ENCODE results near the gene XAGE1B.
A peak's percentile ranks its signal among the peaks of the same experiment; 100 is the strongest.
"Not testable (repeated sequence)": the region's sequence is repeated elsewhere in the genome, so short reads cannot be mapped to it uniquely, and the experiment has no call there.

Gene XAGE1B

GRCh38 chrX:52516987-52517325, at the start of gene XAGE1B:
TSS of gene XAGE1B (minus strand) at chrX:52517063. CDS start at chrX:52515527, 1,536 bp downstream.
- DNase-seq = not testable (repeated sequence)

DNA sequence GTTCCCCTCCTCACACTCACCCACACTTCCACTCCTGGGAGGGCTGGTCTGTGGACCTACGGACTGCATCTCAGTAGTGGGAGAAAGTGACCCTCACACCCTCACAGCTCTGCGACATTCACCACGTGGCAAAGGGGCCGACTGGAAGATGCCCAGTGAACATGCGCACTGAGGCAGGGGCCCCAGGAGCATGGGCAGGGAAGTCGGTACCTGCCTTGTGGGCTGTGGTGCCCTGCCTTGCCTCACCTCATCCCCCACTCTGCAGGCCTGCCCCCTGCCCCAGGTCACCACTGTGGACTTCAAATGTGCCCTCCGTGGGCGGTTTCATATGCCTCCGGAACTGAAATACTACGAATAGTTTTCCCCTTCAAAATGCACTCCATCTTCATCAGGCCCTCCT, 46.2 kb upstream of the XAGE1B start:
- DNase-seq = no peak

DNA sequence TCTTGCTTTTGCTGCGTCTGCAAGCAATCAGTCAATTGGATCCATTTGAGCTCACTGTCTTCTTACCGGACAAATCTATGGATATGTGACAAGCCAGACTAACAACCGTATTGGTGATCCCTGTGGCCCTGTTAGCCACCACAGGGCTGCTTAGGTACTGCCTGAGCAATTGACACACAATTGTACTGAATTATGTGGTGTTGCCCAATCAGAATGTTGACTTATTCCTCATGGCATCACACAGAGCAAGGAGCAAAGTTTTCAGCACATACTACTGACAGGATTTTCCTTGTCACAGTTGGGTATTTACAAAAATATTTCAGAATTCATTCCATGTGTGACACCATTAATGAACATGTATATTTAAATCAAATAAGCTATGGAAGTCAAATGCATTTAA, 41.3 kb upstream of the XAGE1B start:
- no peak for DNase-seq

GRCh38 chrX:52556741-52557140, 39.9 kb upstream of the XAGE1B start:
- DNase-seq = peak; percentile 3

DNA sequence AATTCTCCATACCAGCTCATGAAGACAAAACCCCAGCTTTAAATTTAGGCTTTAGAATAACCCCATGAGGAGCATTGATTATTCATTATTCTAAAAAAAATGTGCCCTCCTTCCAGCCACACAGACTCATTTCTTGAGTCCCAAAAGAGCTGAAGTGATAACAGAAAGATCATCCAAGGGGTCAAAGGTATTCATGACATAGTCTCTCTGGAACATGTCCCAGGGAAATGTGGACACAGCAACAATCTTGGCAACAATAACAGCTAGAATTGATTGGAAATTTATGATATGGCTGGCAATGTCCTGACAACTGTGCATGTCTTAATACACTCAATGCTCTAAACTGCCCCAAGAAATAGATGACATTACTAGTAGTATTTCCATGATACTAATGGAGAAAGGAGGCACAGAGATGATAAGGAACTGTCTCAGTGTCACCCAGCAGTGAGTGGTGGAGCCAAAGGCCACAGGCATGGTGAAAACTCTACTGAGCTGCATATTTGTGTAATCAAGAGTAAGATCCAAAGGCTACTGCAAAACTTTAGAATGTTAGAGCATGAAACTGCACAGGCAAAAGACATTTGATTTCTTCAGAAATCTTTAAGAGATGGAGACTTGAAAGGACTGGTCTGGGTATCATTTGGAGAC, 37.3 kb upstream of the XAGE1B start:
- DNase-seq = no peak

DNA sequence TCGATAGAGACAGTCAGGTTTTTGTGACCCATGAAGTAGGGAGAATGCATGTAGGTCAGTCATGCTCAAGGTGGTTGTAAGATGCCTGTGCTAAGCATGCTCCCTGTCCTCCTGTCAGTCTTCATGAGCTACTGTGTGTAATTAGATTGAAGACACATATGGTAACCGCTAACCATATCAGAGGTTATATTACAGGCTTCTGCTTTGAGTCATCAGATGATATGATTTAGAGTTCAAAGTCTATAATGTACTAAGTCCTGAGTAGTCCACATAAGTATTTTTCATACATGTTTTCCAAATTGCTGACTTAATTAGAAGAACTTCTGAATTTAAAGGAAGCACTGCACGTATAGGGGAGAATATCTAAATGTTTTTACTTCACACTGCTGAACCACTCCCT, 31.9 kb upstream of the XAGE1B start:
- DNase-seq = not testable (repeated sequence)

DNA sequence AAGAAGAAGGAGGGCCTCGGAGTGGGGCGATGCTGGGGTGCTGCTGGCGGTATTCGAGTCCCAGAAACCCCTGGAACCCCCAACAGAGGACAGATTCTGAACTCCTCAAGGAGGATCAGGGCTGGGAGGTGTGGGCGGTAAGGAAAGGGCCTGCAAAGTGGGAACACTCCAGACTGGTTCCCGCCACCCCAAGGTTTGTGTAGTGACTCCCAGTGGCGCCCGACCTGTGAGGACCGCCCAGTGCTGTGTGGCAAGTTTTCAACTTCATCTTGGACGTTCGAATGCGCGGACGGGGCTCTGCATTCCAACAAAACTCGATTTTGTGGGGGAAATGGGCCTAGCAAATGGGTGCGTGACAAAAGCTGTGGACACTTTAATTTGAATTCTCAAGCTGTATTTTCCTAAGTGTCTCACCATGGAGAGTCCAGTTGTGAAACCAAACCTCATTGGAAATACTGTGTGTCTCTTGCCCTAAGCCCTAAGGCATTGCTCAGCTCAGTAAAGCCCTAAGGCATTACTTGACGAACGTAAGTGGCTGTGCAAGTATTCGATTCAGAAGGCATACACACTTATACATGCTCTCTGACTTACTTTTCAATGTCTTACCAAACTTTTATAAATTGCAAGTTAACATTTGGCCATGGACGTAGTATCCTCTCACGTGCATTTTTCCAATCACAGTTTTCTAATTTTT, 27.4 kb upstream of the XAGE1B start:
- DNase-seq = no peak

DNA sequence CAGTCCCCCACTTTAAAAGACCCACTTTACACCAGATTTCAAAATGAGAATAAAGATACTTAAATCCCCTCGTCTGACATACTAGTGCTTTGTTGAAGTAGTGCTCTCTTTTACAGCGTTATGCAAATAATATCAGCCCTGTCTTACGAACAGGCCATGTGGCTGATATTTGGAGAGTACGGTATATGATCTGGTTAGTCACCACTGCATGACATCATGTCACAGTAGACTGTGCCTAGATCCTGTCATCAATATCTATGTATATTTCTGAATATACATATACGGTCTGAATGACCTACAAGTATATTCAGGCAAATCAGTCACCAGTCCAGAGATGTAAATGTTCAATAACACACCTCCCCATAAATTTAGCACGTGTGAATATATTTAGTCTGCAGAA, 25.4 kb upstream of the XAGE1B start:
- DNase-seq = no peak

GRCh38 chrX:52541051-52541450, 24.2 kb upstream of the XAGE1B start:
- DNase-seq = not testable (repeated sequence)

- DNase-seq = not testable (repeated sequence)
Observed at GRCh38 chrX:52516110-52516986, 515 bp downstream of the XAGE1B start.

GRCh38 chrX:52511126-52511525, 5.7 kb downstream of the XAGE1B start:
- not testable (repeated sequence) for DNase-seq

DNA sequence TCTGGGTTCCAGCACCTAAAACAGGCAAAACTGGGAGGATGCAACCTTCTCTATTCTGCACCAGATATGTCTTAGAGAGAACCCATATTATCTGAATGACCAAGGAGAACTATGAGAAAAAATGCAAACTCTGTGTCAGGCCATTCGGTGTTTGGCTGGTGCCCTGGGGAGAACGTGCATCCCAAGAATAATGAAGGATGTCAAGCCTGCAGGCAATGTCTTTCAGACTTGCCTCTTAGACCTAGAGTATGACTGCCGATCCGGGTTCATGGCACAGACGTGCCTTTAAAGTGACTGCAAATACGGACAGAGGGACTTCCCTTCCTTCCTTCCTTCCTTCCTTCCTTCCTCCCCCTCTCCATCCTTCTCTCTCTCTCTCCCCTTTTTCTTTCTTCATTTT, 6.9 kb downstream of the XAGE1B start:
- DNase-seq = no peak

GRCh38 chrX:52507331-52507730, 9.5 kb downstream of the XAGE1B start:
- no peak for DNase-seq

GRCh38 chrX:52504551-52504950, 12.3 kb downstream of the XAGE1B start:
- DNase-seq = no peak

DNA sequence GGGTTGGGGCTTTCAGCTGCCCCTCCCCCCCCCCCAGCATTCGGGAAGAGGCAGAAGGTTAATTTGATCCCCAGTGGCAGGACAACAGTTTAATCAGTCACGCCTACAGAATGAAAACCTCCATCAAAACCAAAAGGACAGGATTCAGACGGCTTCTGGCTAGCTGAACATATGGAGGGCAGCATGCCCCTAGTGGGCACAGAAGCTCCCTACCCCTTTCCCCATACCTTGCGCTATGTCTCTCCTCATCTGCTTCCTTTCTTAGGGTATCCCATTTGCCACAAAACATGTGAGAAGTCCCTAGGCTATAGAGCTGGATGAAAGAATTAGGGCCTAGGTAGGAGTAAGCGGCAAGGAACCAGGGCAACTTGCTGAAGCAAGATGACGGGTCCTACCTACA, 15.5 kb downstream of the XAGE1B start:
- DNase-seq = not testable (repeated sequence)

- not testable (repeated sequence) for DNase-seq
Observed at GRCh38 chrX:52496419-52496772, 20.5 kb downstream of the XAGE1B start.

DNA sequence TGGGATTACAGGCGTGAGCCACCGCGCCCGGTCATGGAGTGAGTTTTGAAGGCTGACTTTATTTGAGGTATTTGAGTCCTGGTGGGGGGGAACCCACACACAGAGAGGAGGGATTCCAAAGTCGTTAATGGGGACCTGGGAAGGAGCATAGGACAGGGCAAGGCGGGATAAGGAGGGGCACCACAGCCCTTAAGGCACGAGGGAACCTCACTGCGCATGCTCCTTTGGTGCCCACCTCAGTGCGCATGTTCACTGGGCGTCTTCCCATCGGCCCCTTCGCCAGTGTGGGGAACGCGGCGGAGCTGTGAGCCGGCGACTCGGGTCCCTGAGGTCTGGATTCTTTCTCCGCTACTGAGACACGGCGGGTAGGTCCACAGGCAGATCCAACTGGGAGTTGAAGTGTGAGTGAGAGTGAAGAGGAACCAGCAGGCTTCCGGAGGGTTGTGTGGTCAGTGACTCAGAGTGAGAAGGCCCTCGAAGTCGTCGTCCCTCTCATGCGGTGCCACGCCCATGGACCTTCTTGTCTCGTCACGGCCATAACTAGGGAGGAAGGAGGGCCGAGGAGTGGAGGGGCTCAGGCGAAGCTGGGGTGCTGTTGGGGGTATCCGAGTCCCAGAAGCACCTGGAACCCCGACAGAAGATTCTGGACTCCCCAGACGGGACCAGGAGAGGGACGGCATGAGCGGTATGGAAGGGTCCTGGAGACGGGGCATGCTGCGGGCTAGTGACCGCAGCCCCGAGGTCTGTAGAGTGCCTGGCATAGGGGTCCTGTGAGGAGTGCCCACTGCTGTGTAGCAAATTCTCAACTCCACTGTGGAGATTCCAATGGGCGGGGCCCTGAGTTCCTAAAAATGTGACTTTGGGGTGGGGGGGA, 21.1 kb downstream of the XAGE1B start, which contains the start of gene XAGE1A:
TSS of gene XAGE1A (plus strand) at position 264 of the 874 bp plus-strand sequence. CDS start 1,554 bp downstream, outside the sequence.
- DNase-seq = not testable (repeated sequence)

- not testable (repeated sequence) for DNase-seq
Observed at GRCh38 chrX:52471301-52471700, 45.6 kb downstream of the XAGE1B start.
